Suprapubic skin (tissue), 4 donors: ENCODE results near the gene ONECUT2. TPM values are rescaled to one million over a fixed set of nuclear protein-coding genes. Genes with fewer than 3 reads are reported as not detected.

Experiments used
- DNase-seq, 2 donors: peaks; one replicate each; pipeline ENCODE4 v3.0.0-alpha.2; 2019; ENCODE audit warnings: low spot score in 2 of 2
- H3K27ac ChIP-seq: fragments of 200-600 bp; sonication (generic); one replicate; pipeline ENCODE4 v1.5.1; 2019
- H3K27me3 ChIP-seq: fragments of 200-600 bp; sonication (generic); one replicate; pipeline ENCODE4 v1.5.1; 2019
- H3K36me3 ChIP-seq: fragments of 200-600 bp; sonication (generic); one replicate; pipeline ENCODE4 v1.5.1; 2019
- H3K4me1 ChIP-seq: fragments of 200-600 bp; sonication (generic); one replicate; pipeline ENCODE4 v1.5.1; 2019
- H3K4me3 ChIP-seq: fragments of 200-600 bp; sonication (generic); one replicate; pipeline ENCODE4 v1.5.1; 2019; ENCODE audit warnings: mild to moderate bottlenecking
- H3K9me3 ChIP-seq: fragments of 200-600 bp; sonication (generic); one replicate; pipeline ENCODE4 v1.5.1; 2019
- CTCF ChIP-seq, 2 donors: fragments of 200-600 bp in 1 of 2; fragments of 450-650 bp in 1 of 2; sonication (generic) in 1 of 2; IDR thresholded peaks; one replicate each; pipeline ENCODE4 v1.5.1; 2016 to 2019; ENCODE audit warnings: antibody characterized with exemption in 2 of 2, mild to moderate bottlenecking in 1 of 2, moderate library complexity in 1 of 2
- EP300 ChIP-seq: sonication (generic); formaldehyde crosslinking; IDR thresholded peaks from one replicate; pipeline ENCODE4 v1.6.1; 2017; ENCODE audit warnings: antibody characterized with exemption
- POLR2A ChIP-seq, 2 donors: fragments of 450-650 bp; IDR thresholded peaks; one replicate each; pipeline ENCODE4 v1.6.1; 2017; ENCODE audit warnings: antibody characterized with exemption in 2 of 2, mild to moderate bottlenecking in 2 of 2, moderate library complexity in 2 of 2
- POLR2AphosphoS5 ChIP-seq, 3 donors: sonication (generic); formaldehyde crosslinking; IDR thresholded peaks; one replicate each; pipeline ENCODE4 v1.6.1; 2017; ENCODE audit warnings: antibody characterized with exemption in 3 of 3
- WGBS: methylation state at CpG from one replicate; pipeline ENCODE4 v1.1.5; 2018; 5-methylcytosine and 5-hydroxymethylcytosine counted together
- total RNA-seq, 4 donors: library from RNA; depleted of rRNA; stranded (reverse); fragments of >200 nt; gene quantifications; one replicate each; pipeline ENCODE4 v1.1.0, GENCODE V29; 2016

The ONECUT2 gene
- total RNA-seq, 4 donors from 2014 or later = 0.03 to 0.08 TPM; not detected in 2

- H3K27ac ChIP-seq = no peak overlapping the region
- 74% methylated on average over 11 of the region's 11 CpGs for WGBS
- no peaks in the 10 kb centered on the region for H3K27me3 ChIP-seq
- no peak overlapping the region for H3K4me3 ChIP-seq
- H3K9me3 ChIP-seq = no peaks in the 10 kb centered on the region
- no peak for TF ChIP-seq EP300
- no peak for TF ChIP-seq POLR2A (IDR thresholded peaks at IDR 0.05)
- TF ChIP-seq POLR2AphosphoS5 (IDR thresholded peaks at IDR 0.05) = no peak
- no peak for TF ChIP-seq CTCF (IDR thresholded peaks at IDR 0.05)
- no peak for DNase-seq
- H3K36me3 ChIP-seq = no peaks in the 10 kb centered on the region
- H3K4me1 ChIP-seq = no peaks in the 10 kb centered on the region
Measured at GRCh38 chr18:57523171-57523956, 88.2 kb downstream of the ONECUT2 start.

DNA sequence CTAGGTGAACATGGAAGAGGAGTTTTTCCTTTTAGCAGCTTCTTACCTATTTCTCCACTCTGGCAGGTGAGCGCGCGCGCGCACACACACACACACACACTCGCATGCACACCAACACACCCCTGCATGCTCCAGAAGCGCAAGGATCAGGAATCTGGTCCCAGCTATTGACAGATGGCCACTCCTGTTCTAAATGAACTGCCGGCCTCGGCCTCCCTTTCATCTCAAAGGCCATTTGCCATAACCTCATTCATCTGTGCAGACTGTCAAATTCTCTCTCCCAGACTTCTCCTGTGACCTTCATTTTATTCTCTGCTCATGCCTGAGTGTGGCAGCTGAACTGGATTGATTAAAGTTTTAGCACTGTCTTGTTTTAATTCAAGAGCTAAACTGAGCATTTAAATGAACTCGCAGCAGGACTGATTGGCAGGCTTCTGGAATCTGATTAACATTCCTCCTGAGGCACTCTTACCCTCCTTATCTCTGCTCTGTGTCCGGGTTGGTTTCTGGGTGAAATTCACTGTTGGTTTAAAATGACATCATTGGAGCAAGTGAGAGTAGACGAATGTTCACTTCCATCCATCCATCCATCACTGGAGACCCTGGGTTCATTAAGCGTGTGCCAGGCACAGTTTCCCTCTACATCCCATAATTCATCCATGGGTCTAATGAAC, 92.5 kb downstream of the ONECUT2 start:
- Histone ChIP-seq H3K4me1 (no peaks in the 10 kb centered on the region), H3K27ac (no peak overlapping the region), H3K36me3 (no peaks in the 10 kb centered on the region), H3K27me3 (no peaks in the 10 kb centered on the region), H3K4me3 (no peak overlapping the region), H3K9me3 (no peaks in the 10 kb centered on the region)
- TF ChIP-seq EP300 (no peak), POLR2A (IDR thresholded peaks at IDR 0.05) (no peak), CTCF (IDR thresholded peaks at IDR 0.05) (no peak), POLR2AphosphoS5 (IDR thresholded peaks at IDR 0.05) (no peak)
- DNase-seq = no peak
- 71% methylated on average over 13 of the region's 13 CpGs for WGBS

- TF ChIP-seq EP300 (no peak), CTCF (IDR thresholded peaks at IDR 0.05) (no peak)
- Histone ChIP-seq H3K36me3 (no peaks in the 10 kb centered on the region), H3K4me1 (no peaks in the 10 kb centered on the region), H3K4me3 (no peak overlapping the region), H3K27ac (no peak overlapping the region), H3K9me3 (no peaks in the 10 kb centered on the region), H3K27me3 (no peaks in the 10 kb centered on the region)
- 77% methylated on average over 7 of the region's 7 CpGs for WGBS
- no peak for DNase-seq
Measured at GRCh38 chr18:57529151-57529550, 94.0 kb downstream of the ONECUT2 start.

DNA sequence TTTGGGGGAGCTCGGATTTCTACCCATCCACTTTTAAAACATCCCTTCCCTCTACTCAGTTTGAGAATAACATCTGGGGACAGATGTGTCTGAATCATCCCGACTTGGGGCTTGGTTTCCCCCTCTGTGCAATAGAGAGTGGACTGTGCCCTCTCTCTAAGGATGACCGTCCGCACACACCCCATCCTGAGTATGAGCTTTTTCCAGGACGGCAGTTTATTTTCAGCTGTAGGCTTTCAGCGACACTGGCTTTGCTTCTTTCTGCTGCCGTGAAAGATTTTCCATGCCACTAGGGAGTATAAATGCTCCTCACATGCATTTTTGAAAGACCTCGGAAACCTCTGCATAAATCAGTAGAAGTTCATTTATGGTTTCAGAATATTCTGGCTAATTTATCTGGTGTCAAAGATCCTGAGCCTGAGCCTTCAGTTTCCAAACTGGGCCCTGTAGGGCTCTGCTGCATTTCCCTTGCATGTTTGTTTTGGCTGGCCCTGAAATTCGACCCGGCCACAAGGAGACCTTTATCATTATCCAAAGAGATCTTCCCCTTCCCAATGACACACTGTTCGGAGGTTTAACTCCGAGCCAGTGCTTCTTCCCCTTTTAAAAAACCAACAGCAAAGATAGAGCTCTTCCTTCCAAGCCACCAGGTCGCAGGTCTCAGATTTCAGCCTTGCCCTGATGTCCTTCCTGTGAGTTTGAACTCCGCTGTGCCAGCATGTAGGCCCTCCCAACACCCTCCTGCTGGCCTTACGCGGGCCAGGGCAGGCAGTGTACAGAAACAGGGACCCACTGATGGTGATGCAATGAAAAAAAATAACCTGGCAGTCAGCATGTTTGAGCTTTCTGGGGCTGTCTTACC, 98.1 kb downstream of the ONECUT2 start:
- no peaks in the 10 kb centered on the region for H3K4me1 ChIP-seq
- TF ChIP-seq POLR2AphosphoS5 (IDR thresholded peaks at IDR 0.05) (no peak), EP300 (no peak), POLR2A (IDR thresholded peaks at IDR 0.05) (no peak), CTCF (IDR thresholded peaks at IDR 0.05) (no peak)
- H3K4me3 ChIP-seq = no peak overlapping the region
- DNase-seq = no peak
- no peaks in the 10 kb centered on the region for H3K27me3 ChIP-seq
- H3K27ac ChIP-seq = no peak overlapping the region
- no peaks in the 10 kb centered on the region for H3K36me3 ChIP-seq
- WGBS = 32% methylated on average over 16 of the region's 16 CpGs
- no peaks in the 10 kb centered on the region for H3K9me3 ChIP-seq
